22Rv1 (cell line): ENCODE results near the gene FUT8.
A peak's percentile ranks its signal among the peaks of the same experiment; 100 is the strongest.

ENCODE experiments used
- H3K27ac ChIP-seq: fragments of 450-650 bp; 2 replicates; pipeline ENCODE4 v1.5.1; 2017
- ZFX ChIP-seq: fragments of 450-650 bp; IDR thresholded peaks from 2 replicates; pipeline ENCODE4 v1.6.1; 2017; ENCODE audit warnings: antibody characterized with exemption, borderline replicate concordance
- TF ChIP-seq, protein P1 (sequence below): fragments of 450-650 bp; IDR thresholded peaks from 2 replicates; pipeline ENCODE4 v1.5.1; 2017; ENCODE audit warnings: mild to moderate bottlenecking

The FUT8 gene

DNA sequence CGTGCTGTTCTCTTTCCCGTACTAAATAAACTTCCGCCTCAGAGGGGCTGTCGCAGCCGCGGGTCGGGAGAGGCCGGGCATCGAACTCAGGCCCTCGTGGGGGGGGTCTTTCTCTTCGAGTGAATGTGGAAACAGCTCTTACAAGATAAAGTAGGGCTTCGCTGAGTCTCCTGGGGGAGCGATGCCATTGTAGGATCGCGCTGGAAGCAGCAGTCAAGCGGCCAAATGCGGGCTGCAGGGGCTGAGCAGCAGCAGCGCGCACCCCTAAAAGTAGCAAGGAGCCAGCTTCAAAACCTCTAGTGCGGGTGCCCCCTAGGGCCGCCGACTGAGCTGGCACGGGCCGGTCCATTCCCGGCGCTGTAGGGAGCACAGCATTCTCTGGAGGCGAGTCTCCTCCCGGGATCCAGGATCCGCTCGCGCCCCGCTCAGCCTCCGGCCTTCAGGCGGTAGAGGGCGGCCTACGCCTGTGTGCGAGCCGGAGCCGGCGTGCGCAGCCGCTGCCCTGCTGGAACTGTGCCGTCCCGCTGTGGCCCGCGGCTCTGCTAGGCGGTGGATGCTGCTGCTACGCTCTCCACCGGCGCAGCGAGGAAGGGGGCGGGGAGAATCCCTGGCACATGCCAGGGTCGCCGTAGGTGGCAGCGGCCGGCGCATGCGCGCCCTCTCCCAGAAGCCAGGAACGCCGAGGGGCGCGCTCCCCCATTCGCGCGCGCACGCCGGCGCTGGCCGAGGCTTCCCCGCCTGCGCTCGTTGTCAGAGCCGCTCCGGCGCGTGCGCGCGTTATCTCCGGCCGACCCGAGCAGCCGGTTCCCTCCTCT lies at the start of gene FUT8:
FUT8 (plus strand) TSS at position 699 of the 815 bp plus-strand sequence. CDS start 148,834 bp downstream, outside the sequence.
- TF ChIP-seq, protein P1, sequence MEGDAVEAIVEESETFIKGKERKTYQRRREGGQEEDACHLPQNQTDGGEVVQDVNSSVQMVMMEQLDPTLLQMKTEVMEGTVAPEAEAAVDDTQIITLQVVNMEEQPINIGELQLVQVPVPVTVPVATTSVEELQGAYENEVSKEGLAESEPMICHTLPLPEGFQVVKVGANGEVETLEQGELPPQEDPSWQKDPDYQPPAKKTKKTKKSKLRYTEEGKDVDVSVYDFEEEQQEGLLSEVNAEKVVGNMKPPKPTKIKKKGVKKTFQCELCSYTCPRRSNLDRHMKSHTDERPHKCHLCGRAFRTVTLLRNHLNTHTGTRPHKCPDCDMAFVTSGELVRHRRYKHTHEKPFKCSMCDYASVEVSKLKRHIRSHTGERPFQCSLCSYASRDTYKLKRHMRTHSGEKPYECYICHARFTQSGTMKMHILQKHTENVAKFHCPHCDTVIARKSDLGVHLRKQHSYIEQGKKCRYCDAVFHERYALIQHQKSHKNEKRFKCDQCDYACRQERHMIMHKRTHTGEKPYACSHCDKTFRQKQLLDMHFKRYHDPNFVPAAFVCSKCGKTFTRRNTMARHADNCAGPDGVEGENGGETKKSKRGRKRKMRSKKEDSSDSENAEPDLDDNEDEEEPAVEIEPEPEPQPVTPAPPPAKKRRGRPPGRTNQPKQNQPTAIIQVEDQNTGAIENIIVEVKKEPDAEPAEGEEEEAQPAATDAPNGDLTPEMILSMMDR: peak; percentile 84
- TF ChIP-seq ZFX: no peak
- peak within 1 kb of the TSS; percentile 90 for H3K27ac ChIP-seq

DNA sequence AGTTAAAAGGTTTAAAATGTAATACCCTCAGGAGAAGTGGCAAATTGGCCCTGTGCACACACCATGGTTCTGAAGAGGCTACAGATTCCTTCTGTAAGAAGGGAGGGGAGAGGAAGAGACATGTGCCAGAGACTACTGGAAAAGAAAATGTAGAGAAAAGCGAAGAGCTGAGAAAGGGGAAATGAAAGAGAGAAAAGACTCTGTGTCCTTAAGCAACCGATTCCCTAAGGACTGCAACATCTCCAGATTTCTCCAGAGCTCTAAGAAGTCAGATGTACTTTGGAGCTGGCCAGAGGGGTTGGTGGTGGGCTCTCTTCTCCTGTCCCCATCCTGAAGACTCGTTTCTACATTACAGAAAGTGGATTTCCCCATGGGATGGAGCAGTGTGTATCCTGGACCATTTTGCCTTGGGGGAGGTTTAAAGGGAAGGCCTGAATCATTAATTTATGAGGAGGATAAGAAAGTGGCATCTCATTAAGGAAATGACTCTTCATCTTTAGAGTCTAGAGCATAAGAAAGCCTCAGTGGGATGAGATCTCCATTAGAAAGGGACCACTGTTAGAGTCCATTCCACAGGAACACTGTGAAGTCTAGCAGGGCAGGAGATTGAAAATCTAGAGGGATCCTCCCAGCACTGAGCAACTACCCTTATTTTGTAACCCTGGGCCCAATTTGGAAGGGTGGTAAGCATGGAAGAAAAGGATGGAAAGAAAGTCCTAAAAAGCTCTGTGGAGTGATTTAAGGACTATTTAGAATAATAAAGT lies 45.5 kb upstream of the FUT8 start:
- no peak overlapping the region for H3K27ac ChIP-seq
- TF ChIP-seq, protein P1: no peak
- no peak for TF ChIP-seq ZFX

DNA sequence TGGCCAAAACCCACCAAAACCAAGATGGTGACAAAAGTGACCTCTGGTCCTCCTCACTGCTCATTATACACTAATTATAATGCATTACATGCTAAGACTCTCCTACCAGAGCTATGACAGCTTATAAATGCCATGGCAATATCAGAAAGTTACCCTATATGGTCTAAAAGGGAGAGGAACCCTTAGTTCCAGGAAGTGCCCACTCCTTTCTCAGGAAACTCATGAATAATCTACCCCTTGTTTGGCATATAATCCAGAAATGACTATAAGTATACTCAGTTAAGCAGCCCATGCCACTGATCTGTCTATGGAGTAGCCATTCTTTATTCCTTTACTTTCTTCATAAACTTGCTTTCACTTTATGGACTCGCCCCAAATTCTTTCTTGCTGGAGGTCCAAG lies 43.0 kb upstream of the FUT8 start:
- H3K27ac ChIP-seq: no peak overlapping the region
- TF ChIP-seq ZFX: no peak
- TF ChIP-seq, protein P1: no peak

DNA sequence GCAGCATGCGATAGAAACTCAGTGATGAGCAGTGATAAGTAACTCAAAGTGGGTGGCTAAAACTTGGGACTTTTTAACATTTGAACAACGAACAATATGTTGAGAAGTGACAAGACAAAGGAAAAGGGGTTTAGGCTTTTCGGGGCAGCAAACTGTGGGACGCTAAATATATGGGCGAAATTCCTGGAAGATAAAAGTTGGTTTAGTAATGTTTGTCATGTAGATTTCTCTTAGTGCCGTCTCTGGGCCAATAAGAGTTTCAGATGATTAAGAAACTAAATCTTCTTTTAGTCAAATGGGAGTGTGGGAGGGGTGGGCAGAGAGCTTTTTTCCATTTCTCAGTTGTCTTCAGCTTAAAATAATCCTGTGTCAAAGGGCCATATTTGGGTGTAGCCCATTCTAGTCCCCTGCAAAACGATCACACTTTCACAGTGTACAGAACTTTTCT lies 41.7 kb upstream of the FUT8 start:
- H3K27ac ChIP-seq: no peak overlapping the region
- TF ChIP-seq ZFX: no peak
- TF ChIP-seq, protein P1: no peak

DNA sequence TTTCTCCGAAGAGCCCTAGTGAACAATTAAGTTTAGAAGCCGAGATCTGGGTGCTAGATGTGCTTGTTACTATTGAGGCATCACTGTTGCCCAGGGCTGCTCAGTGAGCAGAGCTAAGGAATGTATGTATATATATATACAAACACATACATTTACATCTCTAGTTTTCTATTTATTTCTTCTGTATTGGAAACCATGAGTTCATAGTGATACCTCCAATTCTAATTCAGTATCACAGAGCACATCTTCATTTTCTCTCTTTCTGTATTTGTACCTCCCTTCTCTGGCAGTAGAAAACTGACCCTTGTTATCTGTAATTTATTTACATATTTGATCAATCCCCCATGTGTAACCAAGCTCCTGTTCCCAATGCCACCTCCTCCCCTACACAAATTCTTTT lies 40.7 kb upstream of the FUT8 start:
- H3K27ac ChIP-seq: no peak overlapping the region
- TF ChIP-seq ZFX: no peak
- TF ChIP-seq, protein P1: no peak

DNA sequence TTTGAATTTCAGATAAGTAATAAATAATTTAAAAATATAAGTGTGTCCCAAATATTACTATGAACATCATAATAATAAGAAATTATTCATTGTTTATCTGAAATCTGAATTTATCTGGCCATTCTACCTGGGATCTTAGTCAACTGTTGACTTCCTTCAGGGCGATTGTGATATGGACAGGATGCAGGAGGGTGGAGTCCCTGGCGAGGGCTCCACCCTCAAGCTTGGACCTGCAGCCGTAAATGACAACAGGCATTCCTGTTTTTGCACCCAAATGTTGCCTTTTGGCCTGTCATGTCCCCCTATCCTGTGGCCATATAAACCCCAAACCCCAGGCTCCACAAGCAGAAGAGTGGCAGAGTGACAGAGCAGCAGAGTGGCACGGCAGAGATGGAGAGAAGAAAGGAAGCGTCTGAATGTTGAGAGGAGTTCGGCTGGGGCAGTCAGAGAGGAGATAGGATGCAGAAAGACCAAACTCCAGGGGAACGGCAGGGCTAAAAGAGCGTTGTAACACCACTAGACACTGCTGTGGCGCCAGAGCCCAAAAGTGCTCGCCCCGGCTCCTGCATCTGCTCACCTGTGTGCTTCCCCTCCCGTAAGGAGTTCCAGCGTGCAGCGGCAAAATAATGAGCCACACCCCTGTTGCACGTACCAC lies 39.4 kb upstream of the FUT8 start:
- H3K27ac ChIP-seq: no peak overlapping the region
- TF ChIP-seq, protein P1: no peak
- TF ChIP-seq ZFX: no peak

DNA sequence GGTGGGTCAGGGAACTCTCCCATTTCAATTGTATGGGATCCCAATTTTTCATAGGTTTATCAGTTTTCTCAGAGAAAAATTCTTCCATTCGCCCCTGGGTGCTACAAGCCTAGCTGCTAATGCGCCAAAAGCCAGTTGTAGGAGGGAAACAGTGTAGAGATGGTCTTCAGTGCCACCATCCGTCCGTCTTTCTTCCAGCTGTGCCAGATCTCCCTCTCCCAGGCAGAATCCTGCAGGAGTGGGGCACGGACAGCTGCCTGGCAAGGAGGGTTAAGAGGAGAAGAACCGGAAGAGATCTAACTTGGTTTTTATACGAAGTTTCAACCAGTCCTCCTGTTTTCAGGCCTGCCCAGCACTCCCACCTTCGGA lies 38.9 kb upstream of the FUT8 start:
- no peak overlapping the region for H3K27ac ChIP-seq
- TF ChIP-seq, protein P1: peak; percentile 39
- TF ChIP-seq ZFX: no peak
